GM12872 (cell line): Measurements from ENCODE around the gene SYT13.

Source experiments
- CTCF ChIP-seq: IDR thresholded peaks from 3 replicates; pipeline ENCODE4 v1.5.1; 2011; ENCODE audit warnings: low read depth, mild to moderate bottlenecking, low read length, moderate library complexity; ENCODE audit not compliant: insufficient read depth

Gene SYT13

GRCh38 chr11:45305874-45306623 is 19.9 kb upstream of the SYT13 start:
- TF ChIP-seq CTCF: no peak

- no peak for TF ChIP-seq CTCF
Observed at GRCh38 chr11:45304992-45305335, 18.8 kb upstream of the SYT13 start.

- no peak for TF ChIP-seq CTCF
Observed at GRCh38 chr11:45304111-45304991, 18.2 kb upstream of the SYT13 start.

- TF ChIP-seq CTCF: no peak
Observed at GRCh38 chr11:45303316-45303715, 17.2 kb upstream of the SYT13 start.

GRCh38 chr11:45301537-45302246 is 15.6 kb upstream of the SYT13 start:
- TF ChIP-seq CTCF: no peak

- no peak for TF ChIP-seq CTCF
Observed at GRCh38 chr11:45300715-45301114, 14.6 kb upstream of the SYT13 start.

- no peak for TF ChIP-seq CTCF
Observed at GRCh38 chr11:45298718-45299117, 12.6 kb upstream of the SYT13 start.
